ENCODE data around the gene COG5.

COG5 gene

DNA sequence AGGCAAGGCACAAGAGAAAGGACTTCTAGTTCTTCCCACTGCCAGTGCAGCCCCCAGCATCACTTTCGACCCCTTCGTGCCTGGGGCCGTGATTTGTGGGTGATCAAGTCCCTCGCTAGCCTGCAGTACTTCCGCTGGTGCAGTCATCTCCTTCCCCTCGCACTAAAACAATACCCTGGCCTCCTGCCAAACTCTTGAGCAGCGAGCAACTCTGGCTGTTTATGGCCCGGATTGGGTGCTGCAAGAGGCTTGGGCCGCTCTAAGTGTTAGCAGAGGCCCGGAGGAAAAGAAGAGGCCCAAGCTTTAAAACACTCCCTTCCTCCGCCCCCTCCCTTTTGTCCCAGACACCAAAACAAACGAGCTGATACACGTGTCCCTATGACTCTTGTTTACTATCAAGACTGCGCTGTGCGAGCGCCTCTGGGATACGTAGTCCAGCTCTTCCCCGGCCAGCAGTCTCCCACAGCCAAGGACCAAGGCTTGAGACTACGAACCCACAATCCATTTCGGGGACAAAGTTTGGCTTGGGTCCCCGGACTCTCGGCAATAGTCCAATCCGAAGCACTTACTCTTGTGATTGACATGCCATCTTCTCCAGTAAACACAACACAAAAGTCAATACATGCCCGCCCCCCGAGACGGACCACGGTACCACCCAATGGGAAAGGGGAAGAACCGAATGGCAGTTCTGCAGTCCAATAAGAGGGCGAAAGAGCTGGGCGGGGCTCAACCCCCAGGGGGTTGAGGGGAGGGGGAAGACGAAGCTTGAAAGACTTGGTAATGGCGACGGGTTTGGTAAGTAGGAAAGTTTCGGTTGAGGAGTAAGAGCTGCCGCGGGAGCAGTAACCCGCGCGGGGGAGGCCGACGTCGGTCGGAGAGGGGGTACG is 395.2 kb downstream of the COG5 start, which contains the start of gene HBP1:
TSS of gene HBP1 (plus strand) at position 771 of the 887 bp plus-strand sequence. CDS start 10,891 bp downstream, outside the sequence.
- in situ Hi-C loops (cut with MboI; ENCODE audit: low sequenced_read_pairs), result no loop called here

DNA sequence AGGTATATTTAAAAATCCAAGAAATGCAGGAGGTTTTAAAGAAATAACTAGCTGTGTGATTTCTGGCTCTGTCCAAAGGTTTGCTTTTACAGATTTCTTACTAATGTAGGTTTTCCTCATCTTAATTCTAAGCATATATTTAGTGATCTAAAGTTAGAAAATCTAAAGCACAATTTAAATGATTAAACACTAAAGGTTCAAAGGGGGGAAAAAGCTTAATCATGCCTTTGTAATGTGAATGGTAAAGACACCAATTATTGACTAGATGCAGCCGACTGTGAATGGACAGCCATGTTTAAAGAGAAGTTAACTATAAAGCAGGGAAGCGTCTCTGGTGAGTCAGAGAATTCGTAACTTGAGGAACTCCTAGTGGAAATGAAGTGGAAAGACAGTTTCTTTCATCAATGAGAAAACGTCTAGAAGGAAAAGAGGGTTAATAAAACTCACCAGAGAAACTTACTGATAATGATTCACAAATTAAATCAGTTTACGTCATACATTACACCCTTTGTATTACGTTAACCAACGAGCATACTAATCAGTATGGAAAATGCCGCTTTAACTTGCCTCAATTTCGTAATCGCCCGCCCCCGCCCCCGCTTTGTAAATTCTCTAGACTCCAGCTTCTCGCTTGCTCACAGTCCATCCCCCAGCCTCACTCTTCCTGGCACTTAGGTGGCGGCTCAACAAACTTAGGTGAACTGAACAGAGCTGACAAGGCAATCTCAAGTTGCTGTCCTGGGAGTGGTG is 396.1 kb downstream of the COG5 start:
- in situ Hi-C loops (cut with MboI; ENCODE audit: low sequenced_read_pairs), result no loop called here

DNA sequence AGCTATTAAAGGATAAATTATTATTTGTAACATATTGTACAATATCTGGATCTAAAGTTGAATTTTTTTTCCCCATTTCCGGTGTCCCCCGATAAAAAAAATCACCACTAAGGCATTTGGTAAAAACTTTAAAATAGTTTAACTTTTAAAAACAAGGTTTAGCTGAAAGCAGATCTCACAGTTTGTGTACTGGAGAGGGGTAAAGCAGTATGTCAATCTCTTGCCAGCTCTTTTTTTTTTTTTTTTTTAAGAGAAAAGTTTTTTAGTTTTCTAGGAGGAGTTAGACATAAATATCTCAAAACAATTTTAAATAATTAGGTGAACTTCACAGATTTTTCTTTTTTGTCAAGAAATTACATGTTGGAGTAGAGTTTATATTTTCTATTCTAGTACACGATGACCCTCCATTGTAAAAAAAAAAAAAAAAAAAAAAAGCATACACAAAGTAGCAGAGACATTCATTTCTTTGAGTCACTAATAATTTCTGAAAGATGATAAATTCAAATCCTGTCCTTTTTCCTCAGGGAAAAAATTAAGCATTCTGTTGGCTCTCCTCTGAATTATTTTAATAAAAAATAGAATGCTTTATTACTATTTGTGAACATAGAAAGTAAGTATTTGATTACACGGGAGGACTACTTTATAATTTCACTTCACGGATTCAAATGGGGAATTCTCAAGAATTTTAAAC is 396.8 kb downstream of the COG5 start:
- in situ Hi-C loops (cut with MboI; ENCODE audit: low sequenced_read_pairs), result no loop called here

DNA sequence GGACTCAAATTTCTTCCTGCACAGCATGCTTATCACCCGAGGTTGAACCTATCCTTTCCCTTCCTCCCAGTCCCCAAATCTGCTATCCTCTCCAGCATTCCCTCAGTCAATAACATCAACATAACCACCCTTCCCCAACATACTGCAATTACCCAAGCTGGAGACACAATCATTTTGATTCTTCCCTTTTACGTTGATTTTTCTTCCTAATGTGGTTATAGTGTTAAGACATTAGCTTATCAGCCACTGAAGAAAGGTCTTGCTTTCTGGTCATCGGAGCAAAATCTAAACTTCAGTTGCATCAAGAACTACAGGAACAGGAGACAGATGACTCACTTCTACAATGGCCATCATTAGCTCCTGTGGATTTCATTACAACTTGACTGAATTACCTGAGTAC is 398.4 kb downstream of the COG5 start:
- in situ Hi-C loops (cut with MboI; ENCODE audit: low sequenced_read_pairs), result no loop called here

DNA sequence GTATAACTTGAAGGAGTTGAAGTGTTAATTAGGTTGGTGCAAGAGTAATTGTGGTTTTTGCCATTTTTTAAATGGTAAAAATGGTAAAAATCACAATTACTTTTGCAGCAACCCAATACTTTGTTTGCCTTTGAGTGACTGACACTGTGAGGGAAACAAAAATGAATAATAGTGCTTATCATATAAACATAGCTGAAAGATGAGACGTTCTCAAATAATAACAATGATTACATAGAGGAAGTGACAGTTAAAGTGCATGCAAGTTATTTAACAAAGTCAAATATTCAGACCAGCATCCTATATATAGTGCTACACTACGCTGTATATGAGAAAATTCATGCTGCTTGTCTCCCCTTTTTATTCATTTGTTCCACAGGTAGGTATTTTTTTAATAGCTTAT is 399.6 kb downstream of the COG5 start:
- in situ Hi-C loops (cut with MboI; ENCODE audit: low sequenced_read_pairs), result no loop called here

DNA sequence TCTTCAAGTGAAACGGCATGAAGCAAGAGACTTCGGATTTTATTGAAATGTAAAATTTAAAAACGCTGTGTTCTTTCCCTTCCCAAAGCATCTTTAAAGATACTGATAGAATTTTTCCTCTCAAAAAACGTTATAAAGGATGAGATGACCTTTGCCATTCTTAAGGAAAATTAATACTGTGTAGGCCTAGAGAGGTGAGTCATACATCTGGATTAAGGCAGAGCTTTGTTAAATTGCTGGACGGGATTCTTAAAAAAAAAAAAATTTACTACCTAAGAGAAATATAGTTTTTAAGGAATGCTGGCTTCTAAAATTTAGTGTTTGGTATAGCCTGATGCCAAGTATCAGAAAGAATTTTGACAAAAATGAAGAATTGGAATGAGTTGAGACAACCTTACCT is 401.2 kb downstream of the COG5 start:
- in situ Hi-C loops (cut with MboI; ENCODE audit: low sequenced_read_pairs), result no loop called here

DNA sequence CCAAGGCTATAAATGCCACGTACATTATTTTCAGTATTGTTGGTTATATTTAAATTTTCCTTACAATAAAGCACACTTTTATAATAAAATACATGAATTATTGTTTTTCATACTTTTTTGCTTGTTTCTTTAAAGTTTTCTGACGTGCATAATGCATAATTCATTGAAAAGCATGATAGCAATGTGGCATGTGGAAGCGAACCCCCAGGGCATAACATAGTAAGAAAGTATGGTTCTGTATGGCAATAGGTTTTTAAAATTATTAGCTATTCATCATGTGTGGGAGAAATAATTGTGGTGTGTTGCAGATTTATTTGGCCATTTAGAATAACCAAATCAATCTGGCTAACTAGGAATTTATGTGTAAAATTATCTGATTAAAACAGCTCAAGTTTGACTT is 402.3 kb downstream of the COG5 start:
- in situ Hi-C loops (cut with MboI; ENCODE audit: low sequenced_read_pairs), result no loop called here

DNA sequence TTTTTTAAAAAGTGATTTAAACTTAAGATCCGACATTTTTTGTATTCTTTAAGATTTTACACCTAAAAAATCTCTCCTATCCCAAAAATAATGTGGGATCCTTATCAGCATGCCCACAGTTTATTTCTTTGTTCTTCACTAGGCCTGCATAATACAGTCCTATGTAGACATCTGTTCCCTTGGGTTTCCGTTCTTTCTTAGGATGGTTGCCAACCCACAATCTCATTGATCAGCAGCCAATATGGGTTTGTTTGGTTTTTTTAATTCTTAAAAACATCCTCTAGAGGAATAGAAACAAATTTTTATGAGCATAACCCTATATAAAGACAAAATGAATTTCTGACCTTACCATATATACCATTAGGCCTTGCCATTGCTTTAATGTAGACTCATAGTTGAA is 403.3 kb downstream of the COG5 start:
- in situ Hi-C loops (cut with MboI; ENCODE audit: low sequenced_read_pairs), result no loop called here

DNA sequence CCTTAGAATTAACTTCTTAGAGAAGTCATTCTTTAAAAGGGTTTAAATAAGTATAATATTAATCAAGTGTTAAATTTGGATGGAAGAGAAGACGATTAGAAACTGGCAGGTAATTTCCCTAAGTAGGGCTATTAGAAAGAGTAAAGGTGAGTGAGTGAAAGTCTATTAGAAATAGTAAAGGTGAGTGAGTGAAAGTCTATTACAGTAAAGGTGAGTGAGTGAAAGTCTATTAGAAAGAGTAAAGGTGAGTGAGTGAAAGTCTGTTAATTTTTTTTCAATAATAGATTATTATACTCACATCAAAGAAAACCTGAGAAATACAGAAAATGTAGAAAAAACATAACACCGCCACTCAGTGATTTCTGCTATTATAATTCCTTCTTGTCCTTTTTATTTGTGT is 405.7 kb downstream of the COG5 start:
- in situ Hi-C loops (cut with MboI; ENCODE audit: low sequenced_read_pairs), result loop anchor here (10.0 kb wide), 1 partner anchor 203 kb away; no protein-coding TSS in a partner anchor

DNA sequence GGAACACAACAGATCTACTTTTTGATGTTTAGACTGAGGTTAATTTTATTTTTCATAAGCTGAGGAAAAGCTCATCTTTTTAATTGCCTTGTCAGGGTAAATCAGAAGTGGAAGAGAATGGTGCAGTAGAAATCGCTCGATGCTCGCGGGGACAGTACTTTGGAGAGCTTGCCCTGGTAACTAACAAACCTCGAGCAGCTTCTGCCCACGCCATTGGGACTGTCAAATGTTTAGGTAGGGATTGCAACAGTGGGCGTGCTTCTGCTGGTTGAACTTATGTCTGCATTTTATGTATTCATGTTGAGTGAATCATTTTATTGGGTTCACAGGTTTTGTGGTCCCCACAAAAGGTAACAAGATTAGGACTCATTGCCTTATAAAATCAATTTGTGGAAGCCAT is 406.6 kb downstream of the COG5 start:
- in situ Hi-C loops (cut with MboI; ENCODE audit: low sequenced_read_pairs), result loop anchor here (10.0 kb wide), 1 partner anchor 202 kb away; no protein-coding TSS in a partner anchor

DNA sequence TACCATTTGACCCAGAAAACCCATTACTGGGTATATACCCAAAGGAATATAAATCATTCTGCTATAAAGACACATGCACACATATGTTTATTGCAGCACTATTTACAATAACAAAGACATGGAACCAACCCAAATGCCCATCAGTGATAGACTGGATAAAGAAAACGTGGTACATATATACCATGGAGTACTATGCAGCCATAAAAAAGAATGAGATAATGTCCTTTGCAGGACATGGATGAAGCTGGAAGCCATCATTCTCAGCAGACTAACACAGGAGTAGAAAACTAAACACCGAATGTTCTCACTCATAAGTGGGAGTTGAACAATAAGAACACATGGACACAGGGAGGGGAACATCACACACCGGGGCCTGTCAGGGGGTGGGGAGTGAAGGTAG is 408.0 kb downstream of the COG5 start:
- in situ Hi-C loops (cut with MboI; ENCODE audit: low sequenced_read_pairs), result loop anchor here (10.0 kb wide), 1 partner anchor 201 kb away; no protein-coding TSS in a partner anchor

DNA sequence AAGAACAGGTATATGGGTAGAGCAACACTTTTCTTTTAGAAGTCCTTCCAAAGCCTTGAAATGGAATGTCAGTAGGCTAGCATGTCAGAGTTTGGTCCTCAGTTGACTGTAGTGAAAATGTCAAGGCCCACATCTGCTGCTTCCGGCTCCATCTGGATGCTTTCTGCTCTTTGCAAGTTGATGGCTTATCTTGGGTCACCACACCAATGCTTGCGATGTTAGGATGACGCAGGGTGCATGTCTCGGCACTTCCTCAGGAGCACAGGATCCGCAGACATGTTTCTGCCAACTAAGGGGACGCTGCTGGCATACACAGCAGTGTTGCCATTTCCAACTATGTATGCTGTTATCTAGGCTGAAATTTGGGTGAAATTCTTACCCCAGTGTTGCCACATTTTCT is 408.9 kb downstream of the COG5 start:
- in situ Hi-C loops (cut with MboI; ENCODE audit: low sequenced_read_pairs), result loop anchor here (10.0 kb wide), 1 partner anchor 200 kb away; no protein-coding TSS in a partner anchor

DNA sequence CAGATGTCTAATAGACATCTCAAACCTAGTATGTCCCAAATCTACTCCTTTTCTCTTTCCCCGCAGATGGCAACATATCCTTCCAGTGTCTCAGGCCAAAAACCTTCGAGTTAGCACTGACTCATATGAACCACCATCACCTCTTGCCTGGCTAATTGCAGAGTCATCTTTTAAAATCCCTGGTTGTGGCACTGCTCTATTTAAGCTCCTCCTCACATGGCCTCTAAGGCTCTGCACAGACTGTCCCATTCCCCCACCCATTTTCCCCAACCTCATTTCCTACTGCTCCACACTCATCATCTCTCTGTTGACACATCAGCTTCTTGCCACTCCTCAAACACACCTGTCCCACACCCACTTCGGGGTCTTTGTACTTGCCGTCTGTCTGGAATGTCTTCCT is 411.7 kb downstream of the COG5 start:
- in situ Hi-C loops (cut with MboI; ENCODE audit: low sequenced_read_pairs), result loop anchor here (10.0 kb wide), 1 partner anchor 197 kb away; no protein-coding TSS in a partner anchor

Data from HL-60/S4 treated with retinoic acid at 250 ng/mL for 4 days and 3 days (cell line).